ENCODE data around the gene FHIT.
"Not testable (repeated sequence)": the region's sequence is repeated elsewhere in the genome, so short reads cannot be mapped to it uniquely, and the experiment has no call there.

FHIT gene

DNA sequence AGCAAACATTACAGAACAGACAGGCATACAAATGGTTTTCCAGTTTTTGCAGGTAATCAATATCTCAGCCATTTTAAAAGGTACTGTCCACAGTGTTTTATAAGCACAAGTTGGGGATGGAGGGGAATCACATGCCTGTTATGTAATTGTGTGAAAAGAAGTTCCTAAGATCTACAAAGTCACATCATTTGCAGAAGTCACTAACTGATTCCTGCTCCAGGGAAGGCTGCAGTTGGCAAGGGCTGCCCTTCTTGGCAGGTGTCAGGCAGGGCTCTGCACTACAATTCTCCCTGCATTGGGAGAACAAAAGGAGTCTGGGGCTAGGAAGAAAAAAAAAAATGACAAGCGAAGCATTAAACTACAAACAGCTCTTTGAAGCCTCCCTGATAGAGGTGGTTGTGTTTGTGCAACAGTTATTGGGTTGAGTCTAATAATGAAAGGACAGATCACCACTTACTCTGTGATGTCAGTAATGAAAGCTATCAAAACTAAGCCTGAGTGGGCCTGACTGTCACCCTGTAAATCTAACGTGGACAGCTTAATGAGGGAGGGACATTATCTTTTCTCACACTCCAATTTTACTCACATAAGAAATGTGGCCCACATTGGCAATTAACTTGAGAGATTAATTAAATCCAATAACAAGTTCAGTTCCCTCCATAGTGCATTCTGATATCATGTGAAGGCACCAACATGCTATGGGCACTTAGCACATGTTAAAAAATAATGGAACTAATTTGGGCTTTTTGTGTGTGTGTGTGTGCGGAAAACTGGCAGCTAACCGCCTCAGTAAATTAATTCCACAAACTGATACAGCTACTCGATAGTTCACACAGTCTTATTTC lies 242.9 kb downstream of the FHIT start:
- no peak for DNase-seq (ENCODE audit: low read depth in 2 of 2, low spot score in 1 of 2)

DNA sequence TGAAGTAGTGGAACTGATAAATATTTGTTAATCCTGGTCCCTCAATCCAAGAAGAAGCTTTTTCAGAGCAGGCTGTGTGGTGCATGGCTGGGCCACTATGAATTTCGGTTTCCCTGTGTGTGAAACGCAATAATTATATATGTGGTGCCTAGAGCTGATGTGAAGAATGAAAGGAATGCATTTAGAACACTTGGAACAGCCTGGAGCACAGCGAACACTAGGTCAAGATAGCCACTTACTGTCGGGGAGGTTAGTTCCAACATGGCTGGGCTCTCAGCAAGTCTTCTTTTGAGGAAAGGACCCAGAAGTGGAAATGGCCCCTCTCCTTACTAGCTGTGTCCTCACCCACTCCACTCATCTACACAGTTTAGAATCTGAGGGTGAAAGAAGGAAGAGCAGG lies 245.7 kb downstream of the FHIT start:
- no peak for DNase-seq (ENCODE audit: low read depth in 2 of 2, low spot score in 1 of 2)

- DNase-seq (ENCODE audit: low read depth in 2 of 2, low spot score in 1 of 2): no peak
Measured at GRCh38 chr3:60998858-60999257, 252.4 kb downstream of the FHIT start.

- DNase-seq (ENCODE audit: low read depth in 2 of 2, low spot score in 1 of 2): no peak
Measured at GRCh38 chr3:60992395-60992794, 258.9 kb downstream of the FHIT start.

DNA sequence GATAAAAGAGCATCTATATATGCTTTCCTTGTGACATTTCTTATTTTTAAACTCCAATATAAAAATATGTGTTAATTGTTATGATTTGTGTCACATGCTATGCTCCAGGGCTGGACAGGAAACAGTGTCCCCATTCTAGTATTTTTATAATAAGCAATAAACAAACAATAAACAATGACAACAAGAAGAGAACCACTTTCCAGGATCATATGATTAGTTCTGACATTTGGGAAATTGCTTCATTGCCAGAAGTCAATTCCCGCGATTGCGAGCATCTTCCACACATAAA lies 260.9 kb downstream of the FHIT start:
- no peak for DNase-seq (ENCODE audit: low read depth in 2 of 2, low spot score in 1 of 2)

GRCh38 chr3:60989626-60990441 lies 261.4 kb downstream of the FHIT start:
- no peak for DNase-seq (ENCODE audit: low read depth in 2 of 2, low spot score in 1 of 2)

DNA sequence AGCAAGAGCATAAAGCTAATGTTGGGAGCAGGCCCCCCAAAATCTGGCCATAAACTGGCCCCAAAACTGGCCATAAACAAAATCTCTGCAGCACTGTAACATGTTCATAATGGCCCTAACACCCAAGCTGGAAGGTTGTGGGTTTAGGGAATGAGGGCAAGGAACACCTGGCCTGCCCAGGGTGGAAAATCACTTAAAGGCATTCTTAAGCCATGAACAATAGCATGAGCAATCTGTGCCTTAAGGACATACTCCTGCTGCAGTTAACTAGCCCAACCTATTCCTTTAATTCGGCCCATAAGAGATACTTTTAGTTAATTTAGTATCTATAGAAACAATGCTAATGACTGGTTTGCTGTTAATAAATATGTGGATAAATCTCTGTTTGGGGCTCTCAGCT lies 264.1 kb downstream of the FHIT start:
- not testable (repeated sequence) for DNase-seq (ENCODE audit: low read depth in 2 of 2, low spot score in 1 of 2)

- DNase-seq (ENCODE audit: low read depth in 2 of 2, low spot score in 1 of 2): no peak
Measured at GRCh38 chr3:60986552-60986951, 264.7 kb downstream of the FHIT start.

GRCh38 chr3:60983906-60984305 lies 267.3 kb downstream of the FHIT start:
- no peak for DNase-seq (ENCODE audit: low read depth in 2 of 2, low spot score in 1 of 2)

- DNase-seq (ENCODE audit: low read depth in 2 of 2, low spot score in 1 of 2): no peak
Measured at GRCh38 chr3:60980342-60980692, 270.9 kb downstream of the FHIT start.

- DNase-seq (ENCODE audit: low read depth in 2 of 2, low spot score in 1 of 2): no peak
Measured at GRCh38 chr3:60979461-60980341, 271.6 kb downstream of the FHIT start.

DNA sequence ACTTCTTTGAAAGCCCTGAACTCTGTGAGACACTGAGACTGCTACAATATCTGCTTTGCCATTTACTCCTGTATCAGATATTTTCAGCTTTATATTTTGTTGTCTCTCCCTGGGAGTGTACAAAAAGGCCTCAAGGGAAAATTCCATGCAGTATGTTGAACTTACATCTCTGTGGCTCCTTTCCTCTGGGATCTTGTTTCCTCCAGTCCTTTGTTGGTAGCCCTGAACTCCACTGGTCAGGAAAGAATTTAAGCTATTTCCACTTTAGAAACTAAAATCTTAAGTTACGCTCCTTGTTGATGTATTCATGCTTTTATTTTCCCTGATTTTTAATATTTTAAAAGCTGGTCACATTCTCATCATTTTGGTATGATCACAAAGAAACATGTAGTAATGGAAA lies 277.9 kb downstream of the FHIT start:
- no peak for DNase-seq (ENCODE audit: low read depth in 2 of 2, low spot score in 1 of 2)

- DNase-seq (ENCODE audit: low read depth in 2 of 2, low spot score in 1 of 2): no peak
Measured at GRCh38 chr3:60972599-60972998, 278.7 kb downstream of the FHIT start.

DNA sequence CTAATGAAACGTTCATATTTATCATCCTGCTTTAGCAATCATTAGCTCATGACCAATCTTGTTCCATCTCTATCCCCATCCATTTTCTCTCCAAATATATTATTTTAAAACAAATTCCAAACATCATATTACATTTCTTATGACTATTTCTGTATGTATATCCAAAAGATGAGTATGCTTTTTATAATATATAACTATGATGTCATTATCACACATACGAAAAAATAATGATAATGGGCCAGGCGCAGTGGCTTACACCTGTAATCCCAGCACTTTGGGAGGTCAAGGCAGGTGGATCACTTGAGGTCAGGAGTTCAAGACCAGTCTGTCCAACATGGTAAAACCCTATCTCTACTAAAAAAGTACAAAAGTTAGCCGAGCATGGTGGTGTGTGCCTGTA lies 280.4 kb downstream of the FHIT start:
- no peak for DNase-seq (ENCODE audit: low read depth in 2 of 2, low spot score in 1 of 2)

- no peak for DNase-seq (ENCODE audit: low read depth in 2 of 2, low spot score in 1 of 2)
Measured at GRCh38 chr3:60967141-60967540, 284.1 kb downstream of the FHIT start.

GRCh38 chr3:60957541-60957940 lies 293.7 kb downstream of the FHIT start:
- DNase-seq (ENCODE audit: low read depth in 2 of 2, low spot score in 1 of 2): no peak

GRCh38 chr3:60956729-60957128 lies 294.5 kb downstream of the FHIT start:
- DNase-seq (ENCODE audit: low read depth in 2 of 2, low spot score in 1 of 2): no peak

DNA sequence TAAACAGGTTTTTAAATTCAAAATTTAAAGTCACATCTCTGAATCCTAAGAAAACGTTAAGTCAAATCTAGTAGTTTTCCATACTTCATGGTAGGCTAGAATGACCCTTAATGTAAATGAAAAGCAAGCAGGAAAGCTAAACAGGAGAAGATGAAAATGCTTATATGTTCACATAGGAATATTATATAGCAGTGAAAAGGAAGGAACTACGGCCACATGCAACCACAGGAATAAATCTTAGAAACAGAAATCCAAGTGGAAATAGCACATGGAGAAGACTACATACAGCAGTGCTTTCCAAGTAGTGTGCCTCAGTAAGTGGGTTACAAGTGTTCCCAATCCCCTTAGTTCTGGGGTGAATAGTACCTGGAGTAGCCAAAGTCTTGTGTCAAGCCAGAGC lies 296.2 kb downstream of the FHIT start:
- no peak for DNase-seq (ENCODE audit: low read depth in 2 of 2, low spot score in 1 of 2)

- no peak for DNase-seq (ENCODE audit: low read depth in 2 of 2, low spot score in 1 of 2)
Measured at GRCh38 chr3:60954048-60954447, 297.2 kb downstream of the FHIT start.

- DNase-seq (ENCODE audit: low read depth in 2 of 2, low spot score in 1 of 2): no peak
Measured at GRCh38 chr3:60953351-60953750, 297.9 kb downstream of the FHIT start.

GRCh38 chr3:60952055-60952454 lies 299.2 kb downstream of the FHIT start:
- no peak for DNase-seq (ENCODE audit: low read depth in 2 of 2, low spot score in 1 of 2)

DNA sequence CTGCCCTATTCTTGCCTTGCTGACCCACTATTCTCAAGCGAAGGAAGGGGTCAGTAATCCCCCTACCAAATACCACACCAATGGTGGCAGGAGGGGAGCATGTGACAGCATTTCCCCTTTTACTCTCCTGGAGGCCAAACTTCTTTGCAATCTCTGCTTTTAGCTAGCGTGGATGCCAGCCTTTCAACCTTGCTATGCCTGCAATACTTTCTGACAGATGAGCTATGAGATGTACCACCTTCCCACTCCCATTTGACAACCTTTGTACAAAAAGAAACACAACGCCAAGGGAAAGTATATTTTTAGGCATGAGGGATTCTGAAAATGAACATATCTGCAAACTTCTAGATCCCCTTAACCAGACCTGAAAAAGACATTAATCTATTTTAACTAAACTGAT lies 302.1 kb downstream of the FHIT start:
- DNase-seq (ENCODE audit: low read depth in 2 of 2, low spot score in 1 of 2): no peak

Measured in stimulated activated CD8-positive, alpha-beta memory T cell treated with anti-CD3 and anti-CD28 coated beads, Interleukin-4, amount 100 ng/mL, for 1 hour (primary cell).